Colonic mucosa (tissue), 4 donors: ENCODE results near the gene FNDC3B. TPM values are rescaled to one million over a fixed set of nuclear protein-coding genes. Genes with fewer than 3 reads are reported as not detected.

Experiments
- DNase-seq: peaks from one replicate; pipeline ENCODE4 v3.0.0-alpha.2; 2020
- H3K27ac ChIP-seq: fragments of 200-600 bp; one replicate; pipeline ENCODE4 v1.8.0; 2021
- H3K27me3 ChIP-seq: fragments of 200-600 bp; one replicate; pipeline ENCODE4 v1.8.0; 2021
- H3K36me3 ChIP-seq: fragments of 200-600 bp; one replicate; pipeline ENCODE4 v1.8.0; 2021
- H3K4me1 ChIP-seq: fragments of 200-600 bp; one replicate; pipeline ENCODE4 v1.8.0; 2021; ENCODE audit warnings: mild to moderate bottlenecking
- H3K4me3 ChIP-seq: fragments of 200-600 bp; one replicate; pipeline ENCODE4 v1.8.0; 2021
- H3K9ac ChIP-seq, 2 donors: one replicate each; pipeline ENCODE4 v1.7.0; 2013; ENCODE audit warnings: control low read depth in 2 of 2, low read depth in 2 of 2, low read length in 2 of 2
- H3K9me3 ChIP-seq: fragments of 200-600 bp; one replicate; pipeline ENCODE4 v1.8.0; 2021
- intact Hi-C: fragments of 100-400 bp; cut with DNase I; formaldehyde crosslinking; loops from one replicate; pipeline ENCODE4 v1.14.1; 2022
- total RNA-seq, 2 donors: library from RNA; stranded (reverse); fragmentation: NEBNext Ultra II Directional in 1 of 2; extraction: Animal tissue kit (Norgen Biotek cat#: 25700) in 1 of 2; gene quantifications; one replicate each; pipeline ENCODE4 v1.2.1, GENCODE V29; 2021
- TF ChIP-seq, protein P1 (sequence below): fragments of 200-600 bp; IDR thresholded peaks from one replicate; pipeline ENCODE4 v1.8.0; 2022; ENCODE audit warnings: antibody characterized with exemption, mild to moderate bottlenecking
- donor health status: healthy.
- donor health status: DM: no; HTN: no; CAD: no.
- donor health status: DM: no; HTN: no; CAD: no.

The FNDC3B gene
- total RNA-seq, 2 donors from 2014 or later, result 66.7 to 142 TPM

DNA sequence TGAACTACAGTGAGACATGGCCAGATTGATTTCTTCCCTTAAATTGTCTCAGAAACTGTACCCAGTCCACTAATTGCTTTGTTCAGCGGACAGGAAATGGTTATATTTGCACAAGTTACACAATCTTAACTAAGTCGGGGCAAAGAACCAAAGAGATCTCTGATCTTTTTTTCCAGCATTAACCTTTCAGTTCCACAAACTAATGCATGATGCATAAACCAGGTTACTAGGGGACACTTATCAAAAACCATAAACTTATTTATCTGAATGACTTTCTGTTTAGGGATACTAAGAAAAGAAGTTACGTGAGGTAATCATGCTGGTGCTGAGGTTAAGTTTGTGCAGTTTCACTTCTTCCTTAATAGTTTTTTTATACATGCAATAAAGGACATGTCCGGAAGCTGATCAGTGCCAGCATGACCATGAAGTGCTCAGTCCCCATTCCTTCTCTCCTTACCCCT, 22.4 kb downstream of the FNDC3B start:
- no peak for DNase-seq
- H3K9me3 ChIP-seq, result no peaks in the 10 kb centered on the region
- H3K36me3 ChIP-seq, result no peaks in the 10 kb centered on the region
- intact Hi-C loops, result no loop called here
- H3K27me3 ChIP-seq, result no peaks in the 10 kb centered on the region
- H3K4me1 ChIP-seq, result peaks cover 8% of the 10 kb centered on the region
- H3K27ac ChIP-seq, result peak overlapping the region; percentile 41
- no peak overlapping the region for H3K4me3 ChIP-seq
- TF ChIP-seq, protein P1, sequence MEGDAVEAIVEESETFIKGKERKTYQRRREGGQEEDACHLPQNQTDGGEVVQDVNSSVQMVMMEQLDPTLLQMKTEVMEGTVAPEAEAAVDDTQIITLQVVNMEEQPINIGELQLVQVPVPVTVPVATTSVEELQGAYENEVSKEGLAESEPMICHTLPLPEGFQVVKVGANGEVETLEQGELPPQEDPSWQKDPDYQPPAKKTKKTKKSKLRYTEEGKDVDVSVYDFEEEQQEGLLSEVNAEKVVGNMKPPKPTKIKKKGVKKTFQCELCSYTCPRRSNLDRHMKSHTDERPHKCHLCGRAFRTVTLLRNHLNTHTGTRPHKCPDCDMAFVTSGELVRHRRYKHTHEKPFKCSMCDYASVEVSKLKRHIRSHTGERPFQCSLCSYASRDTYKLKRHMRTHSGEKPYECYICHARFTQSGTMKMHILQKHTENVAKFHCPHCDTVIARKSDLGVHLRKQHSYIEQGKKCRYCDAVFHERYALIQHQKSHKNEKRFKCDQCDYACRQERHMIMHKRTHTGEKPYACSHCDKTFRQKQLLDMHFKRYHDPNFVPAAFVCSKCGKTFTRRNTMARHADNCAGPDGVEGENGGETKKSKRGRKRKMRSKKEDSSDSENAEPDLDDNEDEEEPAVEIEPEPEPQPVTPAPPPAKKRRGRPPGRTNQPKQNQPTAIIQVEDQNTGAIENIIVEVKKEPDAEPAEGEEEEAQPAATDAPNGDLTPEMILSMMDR, result no peak
- H3K9ac ChIP-seq, result peak overlapping the region in 1 of 2 donors; percentile 30

- peaks cover 12% of the 10 kb centered on the region for H3K4me1 ChIP-seq
- no peak overlapping the region for H3K4me3 ChIP-seq
- H3K27ac ChIP-seq, result peak overlapping the region; percentile 41
- TF ChIP-seq, protein P1, result no peak
- no peaks in the 10 kb centered on the region for H3K27me3 ChIP-seq
- H3K9ac ChIP-seq, result no peak overlapping the region
- DNase-seq, result no peak
- no peaks in the 10 kb centered on the region for H3K9me3 ChIP-seq
- intact Hi-C loops, result no loop called here
- no peaks in the 10 kb centered on the region for H3K36me3 ChIP-seq
Observed at GRCh38 chr3:172062761-172063160, 23.4 kb downstream of the FNDC3B start.

GRCh38 chr3:172063456-172064432, 24.4 kb downstream of the FNDC3B start:
- Histone ChIP-seq H3K27me3 (no peaks in the 10 kb centered on the region), H3K36me3 (no peaks in the 10 kb centered on the region), H3K9ac (no peak overlapping the region), H3K4me3 (peak overlapping the region; percentile 0), H3K27ac (peak overlapping the region; percentile 87), H3K4me1 (peaks cover 12% of the 10 kb centered on the region), H3K9me3 (no peaks in the 10 kb centered on the region)
- TF ChIP-seq, protein P1, result no peak
- intact Hi-C loops, result no loop called here
- DNase-seq, result no peak

DNA sequence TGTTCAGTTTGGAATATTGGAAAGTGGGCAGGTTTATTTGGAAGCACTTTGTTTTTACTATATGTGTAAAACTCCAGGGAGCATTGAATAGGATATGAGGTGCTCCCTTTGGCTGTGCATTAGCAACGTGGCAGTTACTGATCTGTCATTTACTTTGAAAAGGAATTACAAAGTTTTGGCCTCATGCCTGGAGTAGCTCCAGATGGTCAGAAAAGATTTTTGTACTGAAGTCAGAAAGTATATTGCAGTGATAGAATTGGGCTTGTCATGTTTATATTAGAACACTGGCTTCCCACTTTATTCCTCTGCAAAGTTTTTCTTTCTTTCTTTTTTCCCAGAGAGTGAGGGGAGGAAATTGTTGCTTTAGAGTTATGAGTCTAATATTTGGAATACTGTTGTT, 26.1 kb downstream of the FNDC3B start:
- intact Hi-C loops, result no loop called here
- H3K27ac ChIP-seq, result peak overlapping the region; percentile 87
- H3K4me1 ChIP-seq, result peaks cover 12% of the 10 kb centered on the region
- TF ChIP-seq, protein P1, result no peak
- peak; percentile 53 for DNase-seq
- no peaks in the 10 kb centered on the region for H3K36me3 ChIP-seq
- H3K9me3 ChIP-seq, result no peaks in the 10 kb centered on the region
- H3K9ac ChIP-seq, result peak overlapping the region in 1 of 2 donors; percentile 79
- no peaks in the 10 kb centered on the region for H3K27me3 ChIP-seq
- H3K4me3 ChIP-seq, result no peak overlapping the region

GRCh38 chr3:172065967-172066762, 26.8 kb downstream of the FNDC3B start:
- intact Hi-C loops, result no loop called here
- Histone ChIP-seq H3K36me3 (no peaks in the 10 kb centered on the region), H3K27me3 (no peaks in the 10 kb centered on the region), H3K27ac (peak overlapping the region; percentile 87), H3K4me1 (peaks cover 12% of the 10 kb centered on the region), H3K4me3 (no peak overlapping the region), H3K9me3 (no peaks in the 10 kb centered on the region), H3K9ac (peak overlapping the region in 1 of 2 donors; percentile 79)
- peak; percentile 52 for DNase-seq
- TF ChIP-seq, protein P1, result no peak
